ENCODE data around the gene ELOVL4.

- TF ChIP-seq CTCF (IDR thresholded peaks at IDR 0.05) (no peak), POLR2A (IDR thresholded peaks at IDR 0.05) (no peak)
These were observed 72.7 kb downstream of the ELOVL4 start for GRCh38 chr6:79874531-79875134.

Measured in adrenal gland (tissue), 5 donors.